Measurements from ENCODE around the gene DICER1.
"Not testable (repeated sequence)": the region's sequence is repeated elsewhere in the genome, so short reads cannot be mapped to it uniquely, and the experiment has no call there.

DICER1 gene

DNA sequence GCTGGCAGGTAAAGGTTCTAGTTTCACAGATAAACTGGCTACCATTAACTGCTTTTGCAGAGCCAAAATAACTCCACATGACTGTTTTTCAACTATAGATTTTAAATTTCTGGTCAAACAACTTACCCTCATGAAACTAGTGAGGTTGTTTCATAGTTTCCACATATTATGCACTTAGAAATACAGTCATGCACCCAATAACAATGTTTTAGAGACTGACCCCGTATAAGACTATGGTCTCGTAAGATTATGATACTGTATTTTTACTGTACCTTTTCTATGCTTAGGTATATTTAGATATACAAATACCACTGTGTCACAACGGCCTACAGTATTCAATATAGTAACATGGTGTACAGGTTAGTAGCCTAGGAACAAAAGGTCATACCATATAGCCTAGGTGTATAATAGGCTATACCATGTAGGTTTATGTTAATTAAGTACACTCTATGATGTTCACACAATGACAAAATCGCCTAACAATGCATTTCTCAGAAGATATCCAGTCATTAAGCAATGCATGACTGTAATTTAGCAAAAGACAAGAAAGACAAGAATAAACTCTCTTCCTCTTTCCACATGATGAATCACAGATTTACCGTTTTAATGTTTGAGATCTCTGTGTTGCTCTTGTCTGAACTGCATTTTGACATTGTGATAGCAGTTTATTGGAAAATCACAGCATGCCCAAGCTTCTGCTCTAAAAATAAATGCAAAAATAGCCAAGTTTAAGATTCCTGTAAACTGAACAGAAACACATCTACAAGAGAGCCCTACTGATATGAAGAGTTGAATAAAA, 17.1 kb downstream of the DICER1 start:
- Histone ChIP-seq H3K27me3 (ENCODE audit: control insufficient read depth, insufficient read depth, low read length) (no peaks in the 10 kb centered on the region), H3K4me1 (ENCODE audit: control insufficient read depth, insufficient read depth, low read length) (peaks cover 22% of the 10 kb centered on the region), H3K4me3 (ENCODE audit: low read length) (no peak overlapping the region), H3K36me3 (ENCODE audit: control insufficient read depth, insufficient read depth, low read length) (no peaks in the 10 kb centered on the region), H3K9ac (ENCODE audit: low read length) (no peak overlapping the region), H3K9me3 (ENCODE audit: control insufficient read depth, low read length) (no peaks in the 10 kb centered on the region)

DNA sequence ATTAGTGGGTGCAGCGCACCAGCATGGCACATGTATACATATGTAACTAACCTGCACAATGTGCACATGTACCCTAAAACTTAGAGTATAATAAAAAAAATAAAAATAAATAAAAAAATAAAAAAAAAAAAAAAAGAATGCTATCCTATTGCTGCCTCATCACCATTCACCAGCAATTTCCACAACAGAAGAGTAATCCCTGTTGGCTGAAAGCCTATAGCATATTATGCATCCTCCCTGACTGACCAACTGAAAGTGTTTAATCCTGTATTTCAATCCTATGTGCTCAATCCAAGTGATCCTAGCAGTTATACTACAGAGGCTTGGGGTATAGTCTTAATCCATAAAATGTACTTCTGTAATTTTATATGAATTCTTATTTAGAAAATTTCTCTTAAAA, 18.5 kb downstream of the DICER1 start:
- Histone ChIP-seq H3K36me3 (ENCODE audit: control insufficient read depth, insufficient read depth, low read length) (no peaks in the 10 kb centered on the region), H3K27me3 (ENCODE audit: control insufficient read depth, insufficient read depth, low read length) (no peaks in the 10 kb centered on the region), H3K4me3 (ENCODE audit: low read length) (no peak overlapping the region), H3K9ac (ENCODE audit: low read length) (no peak overlapping the region), H3K9me3 (ENCODE audit: control insufficient read depth, low read length) (no peaks in the 10 kb centered on the region), H3K4me1 (ENCODE audit: control insufficient read depth, insufficient read depth, low read length) (peaks cover 22% of the 10 kb centered on the region)

DNA sequence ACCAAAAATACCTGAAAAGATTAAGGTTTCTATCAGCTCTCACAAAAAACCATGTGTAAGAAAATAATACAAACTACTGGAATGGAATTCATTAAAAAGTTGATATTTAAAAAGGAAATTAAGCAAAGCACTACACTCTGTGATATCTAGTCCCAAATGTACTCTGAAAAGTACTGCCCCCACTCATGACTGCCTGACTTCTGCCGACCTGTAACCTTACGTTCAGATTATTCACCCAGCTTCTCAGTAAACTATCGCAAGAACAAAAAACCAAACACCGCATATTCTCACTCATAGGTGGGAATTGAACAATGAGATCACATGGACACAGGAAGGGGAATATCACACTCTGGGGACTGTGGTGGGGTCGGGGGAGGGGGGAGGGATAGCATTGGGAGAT, 18.9 kb downstream of the DICER1 start:
- H3K36me3 ChIP-seq (ENCODE audit: control insufficient read depth, insufficient read depth, low read length); H3K27me3 ChIP-seq (ENCODE audit: control insufficient read depth, insufficient read depth, low read length); H3K9me3 ChIP-seq (ENCODE audit: control insufficient read depth, low read length); H3K4me3 ChIP-seq (ENCODE audit: low read length); H3K9ac ChIP-seq (ENCODE audit: low read length): not testable (repeated sequence)
- H3K4me1 ChIP-seq (ENCODE audit: control insufficient read depth, insufficient read depth, low read length): peaks cover 19% of the 10 kb centered on the region

DNA sequence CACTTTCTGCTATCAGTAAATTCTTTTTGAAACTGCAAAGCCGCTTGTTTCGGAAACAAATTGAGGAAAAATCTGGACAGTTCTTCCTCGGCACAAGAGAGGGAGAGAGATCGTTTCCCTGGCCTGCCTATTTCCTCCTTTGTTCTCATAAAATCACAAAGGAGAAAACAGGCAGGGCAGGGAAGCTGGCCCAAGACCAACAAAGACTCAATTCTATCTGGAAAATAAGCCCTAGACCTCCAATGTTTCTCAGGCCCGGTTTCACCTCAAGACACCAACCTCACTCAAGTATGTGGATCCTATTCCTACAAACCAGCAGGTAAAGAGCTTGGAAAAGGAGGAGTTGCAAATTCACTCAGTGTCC, 19.5 kb downstream of the DICER1 start:
- H3K9me3 ChIP-seq (ENCODE audit: control insufficient read depth, low read length): no peaks in the 10 kb centered on the region
- peaks cover 17% of the 10 kb centered on the region for H3K4me1 ChIP-seq (ENCODE audit: control insufficient read depth, insufficient read depth, low read length)
- H3K27me3 ChIP-seq (ENCODE audit: control insufficient read depth, insufficient read depth, low read length): no peaks in the 10 kb centered on the region
- peak overlapping the region; percentile 7 for H3K4me3 ChIP-seq (ENCODE audit: low read length)
- H3K9ac ChIP-seq (ENCODE audit: low read length): no peak overlapping the region
- no peaks in the 10 kb centered on the region for H3K36me3 ChIP-seq (ENCODE audit: control insufficient read depth, insufficient read depth, low read length)

DNA sequence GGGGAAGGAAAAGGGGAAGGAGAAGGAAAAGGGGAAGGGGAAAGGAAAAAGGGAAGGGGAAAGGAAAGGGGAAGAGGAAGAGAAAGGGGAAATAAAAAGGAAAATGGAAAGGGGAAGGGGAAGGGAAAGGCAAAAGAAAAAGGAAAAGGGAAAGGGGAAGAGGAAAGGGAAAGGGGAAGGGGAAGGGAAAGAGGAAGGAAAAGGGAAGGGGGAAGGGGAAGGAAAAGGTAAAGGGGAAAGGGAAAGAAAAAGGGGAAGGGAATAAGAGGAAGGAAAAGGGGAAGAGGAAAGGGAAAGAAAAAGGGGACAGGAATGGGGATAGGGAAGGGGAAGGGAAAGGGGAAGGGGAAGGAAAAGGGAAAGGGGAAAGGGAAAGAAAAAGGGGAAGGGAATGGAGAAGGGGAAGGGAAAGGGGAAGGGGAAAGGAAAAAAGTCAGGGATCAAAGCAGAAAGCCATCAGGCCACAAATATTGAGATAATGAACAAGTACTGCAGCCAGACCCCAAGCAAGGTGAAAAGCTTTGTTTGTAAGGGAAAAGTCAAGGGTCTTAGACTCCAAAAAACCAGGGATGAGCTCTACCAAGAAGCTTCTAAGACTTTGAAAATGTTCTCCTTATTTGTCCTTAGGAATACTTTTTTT, 20.0 kb downstream of the DICER1 start:
- Histone ChIP-seq H3K36me3 (ENCODE audit: control insufficient read depth, insufficient read depth, low read length) (no peaks in the 10 kb centered on the region), H3K4me3 (ENCODE audit: low read length) (peak overlapping the region; percentile 7), H3K4me1 (ENCODE audit: control insufficient read depth, insufficient read depth, low read length) (peaks cover 17% of the 10 kb centered on the region), H3K27me3 (ENCODE audit: control insufficient read depth, insufficient read depth, low read length) (no peaks in the 10 kb centered on the region), H3K9me3 (ENCODE audit: control insufficient read depth, low read length) (no peaks in the 10 kb centered on the region), H3K9ac (ENCODE audit: low read length) (no peak overlapping the region)

DNA sequence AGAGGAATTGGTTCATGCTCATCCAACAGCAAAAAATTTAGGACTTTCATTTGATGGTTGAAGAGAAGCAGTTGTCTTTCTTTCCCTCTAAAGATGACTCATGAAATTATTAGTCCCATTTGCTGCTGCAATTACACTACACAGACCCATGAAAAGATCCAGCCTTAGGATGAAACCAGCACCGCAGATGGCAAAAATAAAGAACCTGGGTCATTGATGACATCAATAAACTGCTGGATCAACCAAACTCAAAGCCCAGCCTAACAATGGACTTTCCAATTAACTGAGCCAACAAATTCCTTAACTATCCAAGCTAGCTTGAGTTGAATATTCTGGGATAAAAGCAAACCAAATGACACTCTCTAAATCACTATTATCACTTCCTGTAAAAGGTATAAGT, 20.7 kb downstream of the DICER1 start:
- Histone ChIP-seq H3K4me3 (ENCODE audit: low read length) (no peak overlapping the region), H3K36me3 (ENCODE audit: control insufficient read depth, insufficient read depth, low read length) (no peaks in the 10 kb centered on the region), H3K4me1 (ENCODE audit: control insufficient read depth, insufficient read depth, low read length) (peaks cover 17% of the 10 kb centered on the region), H3K27me3 (ENCODE audit: control insufficient read depth, insufficient read depth, low read length) (no peaks in the 10 kb centered on the region), H3K9me3 (ENCODE audit: control insufficient read depth, low read length) (no peaks in the 10 kb centered on the region), H3K9ac (ENCODE audit: low read length) (no peak overlapping the region)

DNA sequence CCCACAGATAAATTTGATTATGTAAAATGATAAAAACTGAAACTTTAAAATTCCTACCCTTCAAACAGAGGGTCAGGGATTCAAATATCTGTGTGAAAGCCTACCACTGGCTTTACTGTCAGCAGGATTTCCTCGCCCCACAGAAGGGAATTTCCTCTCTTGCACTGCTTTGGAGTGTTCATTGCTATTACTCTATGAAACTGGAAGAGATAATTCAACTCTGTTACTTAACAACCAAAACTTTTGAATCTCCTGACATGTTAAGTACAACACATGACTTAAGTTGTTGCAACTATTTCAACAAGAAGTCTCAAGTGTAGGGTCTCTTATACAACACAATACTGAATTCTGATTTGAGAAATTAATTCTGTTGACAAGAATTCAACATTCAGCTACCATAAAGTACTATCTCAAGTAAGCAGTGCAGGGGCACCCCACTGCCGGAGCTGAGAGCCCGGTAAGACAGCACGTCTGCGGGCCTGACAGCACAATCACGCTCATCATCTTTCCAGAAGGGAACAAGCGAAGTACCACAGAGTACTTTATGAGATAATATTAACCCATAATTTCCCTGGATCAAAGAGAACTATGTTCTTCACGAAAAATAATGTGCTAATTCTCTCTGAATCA, 22.9 kb downstream of the DICER1 start:
- Histone ChIP-seq H3K9ac (ENCODE audit: low read length) (no peak overlapping the region), H3K27me3 (ENCODE audit: control insufficient read depth, insufficient read depth, low read length) (no peaks in the 10 kb centered on the region), H3K4me3 (ENCODE audit: low read length) (no peak overlapping the region), H3K4me1 (ENCODE audit: control insufficient read depth, insufficient read depth, low read length) (peaks cover 10% of the 10 kb centered on the region), H3K9me3 (ENCODE audit: control insufficient read depth, low read length) (no peaks in the 10 kb centered on the region), H3K36me3 (ENCODE audit: control insufficient read depth, insufficient read depth, low read length) (no peaks in the 10 kb centered on the region)

DNA sequence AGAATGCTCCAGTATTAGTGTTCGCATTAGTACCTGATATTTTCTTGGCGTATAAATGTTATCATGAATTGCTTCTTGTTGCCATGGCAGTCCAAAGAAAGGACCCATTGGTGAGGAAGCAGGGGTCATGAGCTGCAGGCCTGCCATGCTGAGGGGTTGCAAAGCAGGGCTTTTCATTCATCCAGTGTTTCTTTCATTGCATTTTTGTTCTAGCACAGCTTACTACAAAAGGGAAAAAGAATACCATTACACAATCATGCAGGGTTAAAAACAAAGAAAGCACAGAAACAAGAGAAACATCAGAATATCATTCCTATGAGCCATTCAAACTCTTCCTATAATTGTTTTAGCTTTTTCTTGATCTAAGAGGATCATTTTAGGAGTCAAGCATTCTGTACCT, 24.0 kb downstream of the DICER1 start:
- H3K4me1 ChIP-seq (ENCODE audit: control insufficient read depth, insufficient read depth, low read length): peaks cover 13% of the 10 kb centered on the region
- H3K27me3 ChIP-seq (ENCODE audit: control insufficient read depth, insufficient read depth, low read length): no peaks in the 10 kb centered on the region
- H3K36me3 ChIP-seq (ENCODE audit: control insufficient read depth, insufficient read depth, low read length): no peaks in the 10 kb centered on the region
- H3K9me3 ChIP-seq (ENCODE audit: control insufficient read depth, low read length): no peaks in the 10 kb centered on the region
- H3K9ac ChIP-seq (ENCODE audit: low read length): no peak overlapping the region
- H3K4me3 ChIP-seq (ENCODE audit: low read length): no peak overlapping the region

DNA sequence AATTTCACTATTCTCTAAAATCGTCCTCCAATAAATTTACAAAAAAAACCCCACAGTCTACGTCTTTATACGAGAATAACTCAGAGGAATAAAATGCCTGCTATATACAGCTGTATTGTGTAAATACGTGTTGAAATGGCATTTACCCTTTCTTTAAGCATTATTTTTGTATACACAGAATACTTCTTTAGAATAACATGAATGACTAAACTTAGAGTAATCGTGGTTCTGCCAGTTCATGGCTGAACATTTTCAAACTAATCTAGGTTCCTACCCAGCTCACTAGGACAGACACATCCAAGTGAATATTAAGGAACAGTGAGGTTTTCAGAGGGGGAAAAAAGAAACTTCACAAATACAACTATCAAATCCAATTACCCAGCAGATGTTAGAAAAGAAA, 24.6 kb downstream of the DICER1 start:
- no peaks in the 10 kb centered on the region for H3K9me3 ChIP-seq (ENCODE audit: control insufficient read depth, low read length)
- H3K4me1 ChIP-seq (ENCODE audit: control insufficient read depth, insufficient read depth, low read length): peaks cover 13% of the 10 kb centered on the region
- H3K4me3 ChIP-seq (ENCODE audit: low read length): no peak overlapping the region
- no peaks in the 10 kb centered on the region for H3K27me3 ChIP-seq (ENCODE audit: control insufficient read depth, insufficient read depth, low read length)
- H3K36me3 ChIP-seq (ENCODE audit: control insufficient read depth, insufficient read depth, low read length): no peaks in the 10 kb centered on the region
- no peak overlapping the region for H3K9ac ChIP-seq (ENCODE audit: low read length)

DNA sequence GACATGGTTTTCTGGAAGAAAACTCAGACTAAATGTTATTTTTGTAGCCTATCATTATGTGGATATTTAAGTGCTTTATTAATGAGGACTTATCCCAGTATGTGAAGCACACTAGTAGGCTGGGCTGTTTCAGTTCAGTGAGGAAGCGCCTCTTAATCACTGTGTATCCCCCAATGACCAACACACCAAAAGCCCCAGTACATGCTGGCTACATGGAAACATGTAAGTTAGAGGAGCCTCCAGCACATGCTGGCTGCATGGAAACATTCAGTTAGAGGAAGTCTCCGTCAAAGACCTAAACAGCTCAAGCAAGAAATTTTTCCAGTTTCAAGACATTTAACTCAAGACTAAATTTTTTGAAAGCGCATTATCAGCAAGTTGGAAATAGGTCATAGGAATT, 26.8 kb downstream of the DICER1 start:
- Histone ChIP-seq H3K4me3 (ENCODE audit: low read length) (no peak overlapping the region), H3K9ac (ENCODE audit: low read length) (no peak overlapping the region), H3K27me3 (ENCODE audit: control insufficient read depth, insufficient read depth, low read length) (no peaks in the 10 kb centered on the region), H3K4me1 (ENCODE audit: control insufficient read depth, insufficient read depth, low read length) (peaks cover 6% of the 10 kb centered on the region), H3K9me3 (ENCODE audit: control insufficient read depth, low read length) (no peaks in the 10 kb centered on the region), H3K36me3 (ENCODE audit: control insufficient read depth, insufficient read depth, low read length) (no peaks in the 10 kb centered on the region)

DNA sequence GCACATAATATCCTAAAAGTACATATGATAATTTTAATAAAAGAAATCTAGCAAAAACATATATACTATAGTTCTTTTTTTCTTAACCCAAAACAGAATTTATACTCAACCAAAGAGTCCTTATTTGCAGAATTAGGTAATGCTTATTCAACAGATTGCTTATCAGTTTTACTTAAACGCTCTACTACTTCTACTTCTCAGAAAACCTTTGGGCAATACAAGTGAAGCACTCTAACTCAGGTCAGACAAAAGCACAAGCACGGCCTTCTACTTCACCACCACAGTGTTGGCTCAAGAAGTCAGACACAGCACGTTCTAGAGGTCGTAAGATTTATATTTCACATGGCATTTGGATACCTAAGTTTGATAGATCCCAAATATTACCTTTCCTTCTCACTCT, 29.2 kb downstream of the DICER1 start:
- Histone ChIP-seq H3K9me3 (ENCODE audit: control insufficient read depth, low read length) (no peaks in the 10 kb centered on the region), H3K4me3 (ENCODE audit: low read length) (no peak overlapping the region), H3K36me3 (ENCODE audit: control insufficient read depth, insufficient read depth, low read length) (peaks cover 9% of the 10 kb centered on the region), H3K4me1 (ENCODE audit: control insufficient read depth, insufficient read depth, low read length) (peaks cover 6% of the 10 kb centered on the region), H3K27me3 (ENCODE audit: control insufficient read depth, insufficient read depth, low read length) (no peaks in the 10 kb centered on the region), H3K9ac (ENCODE audit: low read length) (no peak overlapping the region)

DNA sequence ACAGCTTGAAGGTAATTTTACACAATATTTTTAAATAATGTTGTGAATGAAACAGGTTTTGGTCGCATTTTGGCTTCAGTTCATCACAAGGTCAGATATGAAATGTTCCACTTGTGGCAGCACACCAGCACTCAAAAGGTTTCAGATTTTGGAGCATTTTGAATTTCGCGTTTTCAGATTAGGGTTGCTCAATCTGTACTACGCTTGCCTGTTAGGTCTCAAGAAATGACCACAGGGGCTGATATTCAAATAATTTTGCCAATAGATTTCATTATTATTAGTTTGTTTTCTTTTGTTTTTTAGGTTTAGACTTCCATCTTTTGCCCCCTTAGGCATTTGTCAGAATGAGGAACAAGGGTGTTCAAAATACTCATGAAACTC, 29.8 kb downstream of the DICER1 start:
- no peaks in the 10 kb centered on the region for H3K9me3 ChIP-seq (ENCODE audit: control insufficient read depth, low read length)
- H3K36me3 ChIP-seq (ENCODE audit: control insufficient read depth, insufficient read depth, low read length): peaks cover 9% of the 10 kb centered on the region
- no peak overlapping the region for H3K4me3 ChIP-seq (ENCODE audit: low read length)
- peaks cover 6% of the 10 kb centered on the region for H3K4me1 ChIP-seq (ENCODE audit: control insufficient read depth, insufficient read depth, low read length)
- no peaks in the 10 kb centered on the region for H3K27me3 ChIP-seq (ENCODE audit: control insufficient read depth, insufficient read depth, low read length)
- H3K9ac ChIP-seq (ENCODE audit: low read length): no peak overlapping the region
